Muscle of leg (tissue), 16 donors: Measurements from ENCODE around the gene TCTN3. TPM values are rescaled to one million over a fixed set of nuclear protein-coding genes. Genes with fewer than 3 reads are reported as not detected.
A peak's percentile ranks its signal among the peaks of the same experiment; 100 is the strongest.
"Not testable (repeated sequence)": the region's sequence is repeated elsewhere in the genome, so short reads cannot be mapped to it uniquely, and the experiment has no call there.

Experiments used
- DNase-seq: peaks from one replicate; pipeline ENCODE4 v3.0.0; 2013
- H3K27ac ChIP-seq: one replicate; pipeline ENCODE4 v1.5.1; 2013; ENCODE audit warnings: mild to moderate bottlenecking, low read length, control low read depth
- H3K27me3 ChIP-seq: one replicate; pipeline ENCODE4 v1.6.1; 2013; ENCODE audit warnings: low read length; ENCODE audit not compliant: control insufficient read depth, insufficient read depth
- H3K36me3 ChIP-seq: one replicate; pipeline ENCODE4 v1.6.1; 2013; ENCODE audit warnings: low read length; ENCODE audit not compliant: control insufficient read depth, insufficient read depth
- H3K4me1 ChIP-seq: one replicate; pipeline ENCODE4 v1.6.1; 2013; ENCODE audit warnings: low read length; ENCODE audit not compliant: control insufficient read depth, insufficient read depth
- H3K4me3 ChIP-seq: one replicate; pipeline ENCODE4 v1.5.1; 2013; ENCODE audit warnings: low read length, control low read depth
- H3K9me3 ChIP-seq: replicated peaks from 2 replicates; pipeline ENCODE4 v1.6.1; 2013; ENCODE audit warnings: low read depth, low read length; ENCODE audit not compliant: control insufficient read depth
- WGBS: methylation state at CpG from one replicate; pipeline ENCODE4 v1.1.5; 2013; ENCODE audit warnings: missing lambda C conversion rate; ENCODE audit not compliant: insufficient coverage; 5-methylcytosine and 5-hydroxymethylcytosine counted together
- long read RNA-seq, 11 donors: transcript quantifications; one replicate each; lab custom pipeline, GENCODE V29; 2026
- polyA plus RNA-seq, 8 donors: library from polyadenylated mRNA; unstranded; fragments of 120-200 nt; gene quantifications; one replicate each; pipeline versions ENCODE4 v1.2.1 to v1.2.3, GENCODE V29; 2013; ENCODE audit warnings: inconsistent platforms in 1 of 8, low replicate concordance in 1 of 8; ENCODE audit not compliant: insufficient read length in 8 of 8, insufficient read depth in 1 of 8
- total RNA-seq: library from RNA; stranded (reverse); fragments of 120-200 nt; gene quantifications from one replicate; pipeline ENCODE4 v1.2.4, GENCODE V29; 2013

TCTN3 gene
- total RNA-seq (23.7 TPM), polyA plus RNA-seq (10 to 100 TPM; 25.4 to 37.4 (median 28.4) TPM)
- long read RNA-seq, donor 1, partial matches to known transcripts: 0 of 4 reads
- long read RNA-seq, donor 1, other reads (novel, unspliced or antisense): 0 of 4 reads
- long read RNA-seq, donor 2, partial matches to known transcripts: 0 of 1 reads
- long read RNA-seq, donor 2, other reads (novel, unspliced or antisense): 0 of 1 reads
- long read RNA-seq, donor 3, partial matches to known transcripts: 0 of 4 reads
- long read RNA-seq, donor 3, other reads (novel, unspliced or antisense): 0 of 4 reads
- long read RNA-seq, donor 4, transcript TCTN3-207 (14 exons, 2,739 nt): major isoform, 8 of 10 reads
- long read RNA-seq, donor 4, partial matches to known transcripts: 0 of 10 reads
- long read RNA-seq, donor 4, other reads (novel, unspliced or antisense): 0 of 10 reads
- long read RNA-seq, donor 5, transcript TCTN3-207 (14 exons, 2,739 nt): major isoform, 15 of 28 reads
- long read RNA-seq, donor 5, partial matches to known transcripts: 12 of 28 reads
- long read RNA-seq, donor 5, other reads (novel, unspliced or antisense): 0 of 28 reads
- long read RNA-seq, donor 6, transcript TCTN3-207 (14 exons, 2,739 nt): major isoform, 12 of 12 reads
- long read RNA-seq, donor 6, partial matches to known transcripts: 0 of 12 reads
- long read RNA-seq, donor 6, other reads (novel, unspliced or antisense): 0 of 12 reads
- long read RNA-seq, donor 7, transcript TCTN3-207 (14 exons, 2,739 nt): major isoform, 17 of 18 reads
- long read RNA-seq, donor 7, partial matches to known transcripts: 0 of 18 reads
- long read RNA-seq, donor 7, other reads (novel, unspliced or antisense): 0 of 18 reads
- long read RNA-seq, donor 8, transcript TCTN3-207 (14 exons, 2,739 nt): major isoform, 12 of 12 reads
- long read RNA-seq, donor 8, partial matches to known transcripts: 0 of 12 reads
- long read RNA-seq, donor 8, other reads (novel, unspliced or antisense): 0 of 12 reads
- long read RNA-seq, donor 9, transcript TCTN3-207 (14 exons, 2,739 nt): major isoform, 10 of 12 reads
- long read RNA-seq, donor 9, partial matches to known transcripts: 0 of 12 reads
- long read RNA-seq, donor 9, other reads (novel, unspliced or antisense): 0 of 12 reads
- long read RNA-seq, donor 10, transcript TCTN3-207 (14 exons, 2,739 nt): major isoform, 13 of 13 reads
- long read RNA-seq, donor 10, partial matches to known transcripts: 0 of 13 reads
- long read RNA-seq, donor 10, other reads (novel, unspliced or antisense): 0 of 13 reads
- long read RNA-seq, donor 11, transcript TCTN3-207 (14 exons, 2,739 nt): major isoform, 14 of 14 reads
- long read RNA-seq, donor 11, partial matches to known transcripts: 0 of 14 reads
- long read RNA-seq, donor 11, other reads (novel, unspliced or antisense): 0 of 14 reads

GRCh38 chr10:95693668-95694534, at the start of gene TCTN3:
Gene TCTN3, minus strand, starts transcription at chr10:95693927. Its CDS starts 28 bp downstream, at chr10:95693899.
- Histone ChIP-seq H3K4me3 (peak within 1 kb of the TSS; percentile 71), H3K9me3 (no peaks in the 10 kb centered on the region), H3K4me1 (peaks cover 11% of the 10 kb centered on the region), H3K27ac (peak within 1 kb of the TSS; percentile 83), H3K36me3 (peaks cover 17% of the 10 kb centered on the region), H3K27me3 (no peaks in the 10 kb centered on the region)
- under 1% methylated on average over 40 of the region's 53 CpGs for WGBS
- peak; percentile 100 for DNase-seq

- DNase-seq: no peak
- Histone ChIP-seq H3K4me3 (no peak overlapping the region), H3K27ac (peak overlapping the region; percentile 86), H3K9me3 (no peaks in the 10 kb centered on the region), H3K27me3 (no peaks in the 10 kb centered on the region), H3K36me3 (no peaks in the 10 kb centered on the region), H3K4me1 (peaks cover 6% of the 10 kb centered on the region)
- WGBS: no CpG with 5 or more reads among the region's 2 CpGs
Measured at GRCh38 chr10:95742962-95743535, 49.3 kb upstream of the TCTN3 start.

- WGBS: no CpG with 5 or more reads among the region's 3 CpGs
- peak; percentile 76 for DNase-seq
- Histone ChIP-seq H3K27ac (peak overlapping the region; percentile 86), H3K36me3 (no peaks in the 10 kb centered on the region), H3K27me3 (no peaks in the 10 kb centered on the region), H3K4me3 (no peak overlapping the region), H3K4me1 (peaks cover 6% of the 10 kb centered on the region), H3K9me3 (no peaks in the 10 kb centered on the region)
Measured at GRCh38 chr10:95742485-95742884, 48.8 kb upstream of the TCTN3 start.

- H3K27me3 ChIP-seq: no peaks in the 10 kb centered on the region
- no peaks in the 10 kb centered on the region for H3K9me3 ChIP-seq
- no peaks in the 10 kb centered on the region for H3K36me3 ChIP-seq
- H3K4me3 ChIP-seq: no peak overlapping the region
- peaks cover 6% of the 10 kb centered on the region for H3K4me1 ChIP-seq
- peak; percentile 78 for DNase-seq
- peak overlapping the region; percentile 86 for H3K27ac ChIP-seq
- 11% methylated on average over 2 of the region's 6 CpGs for WGBS
Measured at GRCh38 chr10:95741807-95742467, 48.2 kb upstream of the TCTN3 start.

GRCh38 chr10:95739056-95739455, 45.3 kb upstream of the TCTN3 start:
- DNase-seq: no peak

GRCh38 chr10:95732907-95733306, 39.2 kb upstream of the TCTN3 start:
- H3K9me3 ChIP-seq, H3K4me1 ChIP-seq, H3K36me3 ChIP-seq, H3K27ac ChIP-seq, H3K27me3 ChIP-seq, H3K4me3 ChIP-seq, DNase-seq: not testable (repeated sequence)
- 83% methylated on average over 3 of the region's 6 CpGs for WGBS

More at GRCh38 chr10:95739056-95739455, 45.3 kb upstream of the TCTN3 start:
- H3K4me1 ChIP-seq: peaks cover 6% of the 10 kb centered on the region
- no peaks in the 10 kb centered on the region for H3K27me3 ChIP-seq
- no peaks in the 10 kb centered on the region for H3K36me3 ChIP-seq
- no peak overlapping the region for H3K27ac ChIP-seq
- 90% methylated on average over 2 of the region's 3 CpGs for WGBS
- H3K4me3 ChIP-seq: no peak overlapping the region
- H3K9me3 ChIP-seq: peaks cover under 1% of the 10 kb centered on the region

GRCh38 chr10:95730233-95730632, 36.5 kb upstream of the TCTN3 start:
- H3K27me3 ChIP-seq: no peaks in the 10 kb centered on the region
- DNase-seq: peak; percentile 14
- H3K4me3 ChIP-seq: no peak overlapping the region
- peaks cover 6% of the 10 kb centered on the region for H3K9me3 ChIP-seq
- H3K36me3 ChIP-seq: no peaks in the 10 kb centered on the region
- no peaks in the 10 kb centered on the region for H3K4me1 ChIP-seq
- peak overlapping the region; percentile 56 for H3K27ac ChIP-seq
- whole genome bisulfite sequencing: no CpG with 5 or more reads among the region's 1 CpG

GRCh38 chr10:95729323-95730055, 35.8 kb upstream of the TCTN3 start:
- H3K4me1 ChIP-seq: no peaks in the 10 kb centered on the region
- no CpG with 5 or more reads among the region's 3 CpGs for WGBS
- peaks cover 6% of the 10 kb centered on the region for H3K9me3 ChIP-seq
- no peaks in the 10 kb centered on the region for H3K27me3 ChIP-seq
- DNase-seq: peak; percentile 62
- H3K4me3 ChIP-seq: no peak overlapping the region
- peak overlapping the region; percentile 56 for H3K27ac ChIP-seq
- no peaks in the 10 kb centered on the region for H3K36me3 ChIP-seq
